NCI-H1436 (cell line): ENCODE measurements around the gene KRTAP9-1.
"Not testable (repeated sequence)": the region's sequence is repeated elsewhere in the genome, so short reads cannot be mapped to it uniquely, and the experiment has no call there.

Source experiments
- DNase-seq: peaks from one replicate; lab custom pipeline; 2025; lab: John Stamatoyannopoulos, UW

The KRTAP9-1 gene

DNA sequence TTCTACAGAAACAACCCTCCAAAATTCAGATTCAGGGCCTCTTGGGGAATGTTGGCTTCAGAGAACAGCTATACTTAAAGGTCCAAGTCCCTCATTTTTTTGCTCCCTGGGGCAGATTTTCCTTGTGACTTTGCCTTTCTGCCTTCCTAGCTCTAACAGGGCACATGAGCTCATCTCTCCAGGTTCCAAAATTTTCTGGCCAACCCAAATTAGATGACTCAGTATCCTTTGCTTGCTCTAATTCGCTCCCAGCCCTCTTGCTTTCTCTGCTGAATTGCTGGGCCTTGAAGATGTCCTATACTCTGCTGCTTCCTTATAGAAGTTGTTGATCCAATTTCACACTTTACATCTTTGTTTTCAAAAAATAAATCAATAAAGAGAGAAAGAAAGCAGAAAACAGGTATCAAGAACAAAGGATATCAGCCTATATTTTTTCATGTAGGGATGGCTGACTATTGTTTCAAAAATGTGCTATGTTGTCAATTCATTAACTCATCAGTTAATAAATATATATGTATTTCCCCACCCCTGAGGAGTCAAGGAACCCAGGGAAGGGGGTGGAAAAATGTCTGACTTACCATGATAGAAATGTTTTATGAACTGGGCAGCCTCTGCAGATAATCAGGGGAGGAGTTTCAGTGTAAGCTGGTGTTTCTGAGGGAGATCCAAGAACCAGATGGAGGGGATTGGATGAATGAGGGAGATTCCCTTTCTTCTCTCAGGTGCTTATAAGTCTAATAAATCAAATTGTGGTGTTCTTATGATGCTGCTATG lies 10.7 kb upstream of the KRTAP9-1 start:
- DNase-seq: no peak

GRCh38 chr17:41184480-41184961 lies 5.2 kb upstream of the KRTAP9-1 start, which contains the start of gene KRTAP4-1:
Gene KRTAP4-1 (minus strand): TSS chr17:41184911. CDS start chr17:41184854, 57 bp downstream.
- DNase-seq: no peak

GRCh38 chr17:41185001-41185400 lies 4.7 kb upstream of the KRTAP9-1 start:
- DNase-seq: no peak

- no peak for DNase-seq
These were observed 2.8 kb upstream of the KRTAP9-1 start for GRCh38 chr17:41186872-41187271.

DNA sequence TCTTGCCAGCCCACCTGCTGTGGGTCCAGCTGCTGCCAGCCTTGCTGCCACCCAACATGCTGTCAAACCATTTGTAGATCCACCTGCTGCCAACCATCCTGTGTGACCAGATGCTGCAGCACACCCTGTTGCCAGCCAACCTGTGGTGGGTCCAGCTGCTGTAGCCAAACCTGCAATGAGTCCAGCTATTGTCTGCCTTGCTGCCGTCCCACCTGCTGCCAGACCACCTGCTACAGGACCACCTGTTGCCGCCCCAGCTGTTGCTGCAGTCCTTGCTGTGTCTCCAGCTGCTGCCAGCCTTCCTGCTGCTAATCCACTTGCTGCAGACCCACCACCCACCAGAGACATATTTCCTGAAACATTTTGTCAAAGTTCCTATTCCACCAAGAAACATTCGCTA lies 641 bp downstream of the KRTAP9-1 start:
- DNase-seq: no peak

GRCh38 chr17:41196068-41196467 lies 6.4 kb downstream of the KRTAP9-1 start:
- no peak for DNase-seq

- no peak for DNase-seq
These were observed 9.9 kb downstream of the KRTAP9-1 start for GRCh38 chr17:41199421-41200078.

GRCh38 chr17:41211845-41212466 lies 22.3 kb downstream of the KRTAP9-1 start:
- peak; percentile 62 for DNase-seq

DNA sequence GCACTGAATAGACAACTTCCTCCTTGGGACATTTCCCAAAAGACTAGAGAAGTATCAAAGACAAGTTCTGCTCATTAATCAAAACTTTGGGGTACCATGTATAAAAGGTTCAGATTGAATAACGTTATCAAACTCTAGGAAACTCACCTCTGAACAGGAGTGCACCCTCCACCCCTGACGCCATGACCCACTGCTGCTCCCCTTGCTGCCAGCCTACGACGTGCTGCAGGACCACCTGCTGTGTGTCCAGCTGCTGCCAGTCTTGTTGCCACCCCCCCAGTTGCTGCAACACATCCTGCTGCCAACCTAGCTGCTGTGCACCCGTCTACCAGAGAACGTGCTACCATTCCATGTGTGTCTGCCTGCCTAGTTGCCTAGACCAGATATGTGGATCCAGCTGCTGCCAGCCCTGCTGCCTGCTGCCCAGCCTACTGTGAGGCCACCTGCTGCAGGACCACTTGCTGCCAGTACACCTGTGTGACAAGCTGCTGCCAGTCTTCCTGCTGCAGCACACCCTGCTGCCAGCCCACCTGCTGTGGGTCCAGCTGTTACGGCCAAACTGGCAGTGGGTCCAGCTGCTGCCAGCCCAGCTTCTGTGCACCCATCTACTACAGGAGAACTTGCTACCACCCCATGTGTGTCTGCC lies 23.0 kb downstream of the KRTAP9-1 start:
- DNase-seq: no peak

DNA sequence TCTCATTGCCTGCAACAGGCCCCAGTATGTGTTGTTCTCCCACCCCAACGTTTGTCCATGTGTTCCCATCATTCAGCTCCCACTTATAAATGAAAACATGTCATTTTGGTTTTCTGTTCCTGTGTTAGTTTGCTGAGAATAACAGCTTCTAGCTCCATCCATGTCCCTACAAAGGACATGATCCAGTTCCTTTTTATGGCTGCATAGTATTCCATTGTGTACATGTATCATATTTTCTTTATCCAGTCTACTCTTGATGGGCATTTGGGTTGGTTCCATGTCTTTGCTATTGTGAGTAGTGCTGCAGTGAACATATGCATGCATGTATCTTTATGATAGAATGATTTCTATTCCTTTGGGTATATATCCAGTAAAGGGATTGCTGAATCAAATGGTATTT lies 26.0 kb downstream of the KRTAP9-1 start:
- no peak for DNase-seq

DNA sequence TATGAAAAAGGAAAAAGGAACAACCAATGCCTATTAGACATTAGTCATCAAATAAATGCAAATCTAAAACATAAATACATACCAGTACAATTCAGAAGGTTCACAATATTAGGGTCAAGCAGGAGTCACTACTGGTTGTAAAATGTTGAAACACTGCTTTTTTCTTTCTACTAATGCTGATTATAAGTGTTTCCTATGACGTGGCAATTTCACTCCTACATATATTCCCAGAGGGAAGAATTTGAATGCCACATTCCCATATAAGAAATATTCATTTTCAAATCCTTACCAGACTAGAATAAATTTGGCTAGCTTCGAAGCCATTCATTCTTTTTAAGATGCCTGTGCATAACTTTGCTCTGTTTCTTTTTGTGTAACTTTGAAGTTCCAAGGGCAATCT lies 34.1 kb downstream of the KRTAP9-1 start:
- DNase-seq: no peak

DNA sequence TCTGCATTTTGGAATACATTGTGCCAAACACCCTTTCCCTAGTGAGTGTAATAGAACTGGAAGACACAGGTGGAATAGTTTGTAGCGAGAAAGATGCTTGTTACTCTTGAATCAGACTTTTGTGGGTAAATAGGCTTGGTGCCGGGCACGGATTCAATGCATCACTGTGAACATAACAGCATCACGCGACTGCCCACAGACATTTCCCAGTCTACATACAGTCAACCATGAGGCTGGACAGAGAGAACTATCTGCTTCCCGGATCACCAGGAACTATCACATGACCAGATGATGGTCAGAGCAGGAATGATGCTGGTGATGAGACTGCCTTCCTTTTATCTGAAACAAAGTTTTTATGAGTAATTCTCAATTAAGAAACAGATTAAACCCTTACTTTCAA lies 36.4 kb downstream of the KRTAP9-1 start:
- no peak for DNase-seq

GRCh38 chr17:41226598-41227095 lies 37.0 kb downstream of the KRTAP9-1 start, which contains the start of gene KRTAP9-2:
Gene KRTAP9-2 (plus strand): TSS chr17:41226648. CDS start chr17:41226655, 7 bp downstream.
- not testable (repeated sequence) for DNase-seq

DNA sequence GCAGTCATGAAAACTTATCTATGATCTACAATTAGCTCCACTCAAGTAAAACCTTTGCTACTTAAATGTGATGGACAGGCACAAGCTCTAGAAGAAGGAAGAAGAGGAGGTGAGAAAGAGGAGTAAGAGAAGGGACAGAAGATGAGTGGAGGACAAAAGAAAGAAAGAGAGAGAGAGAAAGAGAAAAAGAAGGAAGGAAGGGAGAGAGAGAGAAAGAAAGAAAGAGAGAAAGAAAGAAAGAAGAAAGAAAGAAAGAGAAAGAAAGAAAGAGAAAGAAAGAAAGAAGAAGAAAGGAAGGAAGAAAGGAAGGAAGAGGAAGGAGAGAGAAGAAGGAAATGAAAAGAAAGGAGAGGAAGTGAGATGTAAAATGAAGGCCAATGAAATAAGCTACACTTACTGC lies 40.4 kb downstream of the KRTAP9-1 start:
- DNase-seq: no peak

- DNase-seq: no peak
These were observed 42.0 kb downstream of the KRTAP9-1 start for GRCh38 chr17:41231731-41232130.

DNA sequence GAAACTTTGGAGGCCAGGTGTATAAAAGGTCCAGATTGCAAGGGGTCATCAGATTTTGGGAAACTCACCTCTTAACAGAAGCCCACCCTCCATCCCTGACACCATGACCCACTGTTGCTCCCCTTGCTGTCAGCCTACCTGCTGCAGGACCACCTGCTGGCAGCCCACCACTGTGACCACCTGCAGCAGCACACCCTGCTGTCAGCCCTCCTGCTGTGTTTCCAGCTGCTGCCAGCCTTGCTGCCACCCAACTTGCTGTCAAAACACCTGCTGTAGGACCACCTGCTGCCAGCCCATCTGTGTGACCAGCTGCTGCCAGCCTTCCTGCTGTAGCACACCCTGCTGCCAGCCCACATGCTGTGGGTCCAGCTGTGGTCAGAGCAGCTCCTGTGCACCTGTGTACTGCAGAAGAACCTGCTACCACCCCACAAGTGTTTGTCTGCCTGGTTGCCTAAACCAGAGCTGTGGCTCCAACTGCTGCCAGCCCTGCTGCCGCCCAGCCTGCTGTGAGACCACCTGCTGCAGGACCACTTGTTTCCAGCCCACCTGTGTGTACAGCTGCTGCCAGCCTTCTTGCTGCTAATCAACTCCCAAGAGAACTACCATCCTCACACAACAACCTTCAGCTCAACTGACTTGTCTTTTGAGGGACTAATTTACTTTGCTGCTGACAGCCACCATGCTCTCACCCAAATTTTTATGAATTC lies 42.9 kb downstream of the KRTAP9-1 start, which contains the start of gene KRTAP9-3:
Gene KRTAP9-3, plus strand, starts transcription at position 51 of the 707 bp plus-strand sequence. Its CDS starts 53 bp downstream, at position 104.
- not testable (repeated sequence) for DNase-seq

GRCh38 chr17:41237116-41237515 lies 47.4 kb downstream of the KRTAP9-1 start:
- DNase-seq: not testable (repeated sequence)

- not testable (repeated sequence) for DNase-seq
These were observed 48.3 kb downstream of the KRTAP9-1 start, which contains the start of gene KRTAP9-8 for GRCh38 chr17:41237949-41238437. Gene KRTAP9-8 (plus strand): TSS chr17:41237999. CDS start chr17:41238052, 53 bp downstream.
